BLaER1 (cell line): ENCODE results near the gene PLVAP.

ENCODE experiments used
- H3K27ac ChIP-seq: shearing (Covaris generic); formaldehyde crosslinking; 2 replicates; pipeline ENCODE4 v1.8.1; 2022
- H3K27me3 ChIP-seq: shearing (Covaris generic); formaldehyde crosslinking; 2 replicates; pipeline ENCODE4 v1.8.1; 2022
- H3K36me3 ChIP-seq: shearing (Covaris generic); formaldehyde crosslinking; 2 replicates; pipeline ENCODE4 v1.8.1; 2022
- H3K4me1 ChIP-seq: shearing (Covaris generic); formaldehyde crosslinking; 2 replicates; pipeline ENCODE4 v1.8.1; 2022
- H3K4me2 ChIP-seq: shearing (Covaris generic); formaldehyde crosslinking; 2 replicates; pipeline ENCODE4 v1.8.1; 2022
- H3K4me3 ChIP-seq: shearing (Covaris generic); formaldehyde crosslinking; 2 replicates; pipeline ENCODE4 v1.8.1; 2022
- H3K9ac ChIP-seq: shearing (Covaris generic); formaldehyde crosslinking; 2 replicates; pipeline ENCODE4 v1.8.1; 2022
- H3K9me3 ChIP-seq: shearing (Covaris generic); formaldehyde crosslinking; 2 replicates; pipeline ENCODE4 v1.8.1; 2022
- H4K20me1 ChIP-seq: shearing (Covaris generic); formaldehyde crosslinking; 2 replicates; pipeline ENCODE4 v1.8.1; 2022
- Cebpa-rat ChIP-seq: shearing (Covaris generic); IDR thresholded peaks from 2 replicates; pipeline ENCODE4 v1.8.1; 2022

PLVAP gene

GRCh38 chr19:17305216-17305516, 72.0 kb downstream of the PLVAP start:
- Histone ChIP-seq H3K9ac (no peak overlapping the region), H3K27ac (peak overlapping the region; percentile 87), H4K20me1 (peaks cover 26% of the 10 kb centered on the region; the same call in 1 of the 2 replicates), H3K9me3 (no peaks in the 10 kb centered on the region), H3K4me2 (peak overlapping the region; percentile 99), H3K36me3 (peaks cover 19% of the 10 kb centered on the region), H3K4me1 (peaks cover 66% of the 10 kb centered on the region), H3K27me3 (no peaks in the 10 kb centered on the region), H3K4me3 (no peak overlapping the region)
- no peak for TF ChIP-seq Cebpa-rat

GRCh38 chr19:17304386-17305215, 72.5 kb downstream of the PLVAP start:
- Histone ChIP-seq H3K27ac (peak overlapping the region; percentile 87), H4K20me1 (peaks cover 21% of the 10 kb centered on the region; the same call in 1 of the 2 replicates), H3K4me2 (peak overlapping the region; percentile 99), H3K9ac (no peak overlapping the region), H3K36me3 (peaks cover 25% of the 10 kb centered on the region), H3K4me1 (peaks cover 63% of the 10 kb centered on the region), H3K4me3 (no peak overlapping the region), H3K9me3 (no peaks in the 10 kb centered on the region), H3K27me3 (no peaks in the 10 kb centered on the region)
- TF ChIP-seq Cebpa-rat, result no peak

- H3K9ac ChIP-seq, result no peak overlapping the region; the same call in 1 of the 2 replicates
- no peak for TF ChIP-seq Cebpa-rat
- H3K4me1 ChIP-seq, result peaks cover 61% of the 10 kb centered on the region
- H3K9me3 ChIP-seq, result peaks cover under 1% of the 10 kb centered on the region
- H3K27ac ChIP-seq, result peak overlapping the region; percentile 87
- H3K4me3 ChIP-seq, result peak overlapping the region; percentile 83; the same call in 1 of the 2 replicates
- H4K20me1 ChIP-seq, result peaks cover 19% of the 10 kb centered on the region; the same call in 1 of the 2 replicates
- H3K27me3 ChIP-seq, result no peaks in the 10 kb centered on the region
- H3K36me3 ChIP-seq, result peaks cover 30% of the 10 kb centered on the region
- H3K4me2 ChIP-seq, result peak overlapping the region; percentile 99
These were observed 73.2 kb downstream of the PLVAP start for GRCh38 chr19:17303940-17304267.

GRCh38 chr19:17303167-17303939, 73.8 kb downstream of the PLVAP start, which contains the start of gene ABHD8:
ABHD8 (minus strand) TSS chr19:17303425; CDS start chr19:17301616, 1,809 bp downstream.
- H3K27me3 ChIP-seq, result no peaks in the 10 kb centered on the region
- H3K4me2 ChIP-seq, result peak within 1 kb of the TSS; percentile 99
- H3K4me3 ChIP-seq, result peak within 1 kb of the TSS; percentile 83
- peaks cover 19% of the 10 kb centered on the region; the same call in 1 of the 2 replicates for H4K20me1 ChIP-seq
- peaks cover 36% of the 10 kb centered on the region for H3K36me3 ChIP-seq
- TF ChIP-seq Cebpa-rat, result no peak
- peak within 1 kb of the TSS; percentile 88 for H3K9ac ChIP-seq
- H3K4me1 ChIP-seq, result peaks cover 56% of the 10 kb centered on the region
- H3K27ac ChIP-seq, result peak within 1 kb of the TSS; percentile 87
- H3K9me3 ChIP-seq, result peaks cover 6% of the 10 kb centered on the region

- H3K9me3 ChIP-seq, result peaks cover 14% of the 10 kb centered on the region
- H3K27ac ChIP-seq, result peak overlapping the region; percentile 87
- H3K27me3 ChIP-seq, result no peaks in the 10 kb centered on the region
- H4K20me1 ChIP-seq, result peaks cover 19% of the 10 kb centered on the region; the same call in 1 of the 2 replicates
- peaks cover 43% of the 10 kb centered on the region for H3K36me3 ChIP-seq
- H3K4me3 ChIP-seq, result peak overlapping the region; percentile 83
- H3K4me1 ChIP-seq, result peaks cover 48% of the 10 kb centered on the region
- H3K9ac ChIP-seq, result peak overlapping the region; percentile 88
- TF ChIP-seq Cebpa-rat, result no peak
- H3K4me2 ChIP-seq, result peak overlapping the region; percentile 99
These were observed 74.6 kb downstream of the PLVAP start for GRCh38 chr19:17302391-17303166.
